ENCODE measurements around the gene MUC5B.

GRCh38 chr11:1307998-1308742, 85.3 kb downstream of the MUC5B start:
- no peak for TF ChIP-seq CTCF (IDR thresholded peaks at IDR 0.05; ENCODE audit: low read length)
- no peak for TF ChIP-seq EZH2 (IDR thresholded peaks at IDR 0.05; ENCODE audit: borderline replicate concordance, low read length)

Measured in OCI-LY1 (cell line).